ENCODE results near the gene BMERB1.

The BMERB1 gene

GRCh38 chr16:15620611-15621195 is 186.3 kb downstream of the BMERB1 start:
- H3K36me3 ChIP-seq (ENCODE audit: insufficient read depth), result no peaks in the 10 kb centered on the region; the same call in 1 of the 2 replicates
- H3K9ac ChIP-seq, result no peak overlapping the region
- no peak overlapping the region for H2AFZ ChIP-seq (ENCODE audit: low read depth)
- H3K4me2 ChIP-seq, result no peak overlapping the region
- no peak overlapping the region for H3K4me3 ChIP-seq (IDR thresholded peaks at IDR 0.05; ENCODE audit: insufficient read depth, low read depth, low read length)
- no peaks in the 10 kb centered on the region for H3K4me1 ChIP-seq (ENCODE audit: low read depth, poor library complexity, severe bottlenecking)
- no peaks in the 10 kb centered on the region for H4K20me1 ChIP-seq (ENCODE audit: insufficient read depth)
- no peak for TF ChIP-seq CTCF (conservative IDR thresholded peaks at IDR 0.05; ENCODE audit: low read depth, low read length)
- no peaks in the 10 kb centered on the region for H3K79me2 ChIP-seq (ENCODE audit: insufficient read depth, low read depth)
- no peaks in the 10 kb centered on the region for H3K27me3 ChIP-seq (ENCODE audit: insufficient read depth, low read depth)
- no peak overlapping the region for H3K27ac ChIP-seq

GRCh38 chr16:15621456-15621855 is 187.1 kb downstream of the BMERB1 start:
- Histone ChIP-seq H3K27ac (0 out of 2 replicates have a peak overlapping the region, but pooled peaks have one; percentile 1), H3K4me2 (no peak overlapping the region), H4K20me1 (ENCODE audit: insufficient read depth) (no peaks in the 10 kb centered on the region), H3K4me1 (ENCODE audit: low read depth, poor library complexity, severe bottlenecking) (no peaks in the 10 kb centered on the region), H3K4me3 (IDR thresholded peaks at IDR 0.05; ENCODE audit: insufficient read depth, low read depth, low read length) (no peak overlapping the region), H3K27me3 (ENCODE audit: insufficient read depth, low read depth) (no peaks in the 10 kb centered on the region), H3K36me3 (ENCODE audit: insufficient read depth) (no peaks in the 10 kb centered on the region; the same call in 1 of the 2 replicates), H3K9ac (no peak overlapping the region), H3K79me2 (ENCODE audit: insufficient read depth, low read depth) (no peaks in the 10 kb centered on the region), H2AFZ (ENCODE audit: low read depth) (no peak overlapping the region)
- no peak for TF ChIP-seq CTCF (conservative IDR thresholded peaks at IDR 0.05; ENCODE audit: low read depth, low read length)

DNA sequence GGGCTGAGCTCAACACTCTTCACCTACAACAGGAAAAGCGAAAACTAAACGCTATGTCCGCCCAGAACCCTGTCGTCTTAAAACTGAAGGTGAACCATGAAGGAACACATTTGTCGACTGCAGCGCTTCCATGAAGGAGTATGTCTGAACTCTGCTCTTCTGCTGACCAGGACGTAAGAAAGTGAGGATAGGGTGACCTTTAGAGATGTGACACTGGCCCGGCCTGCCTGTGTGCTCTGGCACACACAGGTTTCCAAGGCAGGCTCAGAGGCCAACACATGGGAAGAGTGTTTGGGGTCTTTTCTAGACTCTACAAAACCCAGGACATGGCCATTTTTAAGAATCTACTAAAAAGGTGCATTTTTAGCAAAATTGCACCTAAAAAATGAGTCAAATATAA is 187.5 kb downstream of the BMERB1 start:
- Histone ChIP-seq H3K9ac (no peak overlapping the region), H3K4me2 (no peak overlapping the region), H4K20me1 (ENCODE audit: insufficient read depth) (no peaks in the 10 kb centered on the region), H3K36me3 (ENCODE audit: insufficient read depth) (no peaks in the 10 kb centered on the region; the same call in 1 of the 2 replicates), H3K4me1 (ENCODE audit: low read depth, poor library complexity, severe bottlenecking) (no peaks in the 10 kb centered on the region), H3K79me2 (ENCODE audit: insufficient read depth, low read depth) (no peaks in the 10 kb centered on the region), H3K27ac (no peak overlapping the region), H3K4me3 (IDR thresholded peaks at IDR 0.05; ENCODE audit: insufficient read depth, low read depth, low read length) (no peak overlapping the region), H3K27me3 (ENCODE audit: insufficient read depth, low read depth) (no peaks in the 10 kb centered on the region), H2AFZ (ENCODE audit: low read depth) (no peak overlapping the region)
- no peak for TF ChIP-seq CTCF (conservative IDR thresholded peaks at IDR 0.05; ENCODE audit: low read depth, low read length)

- no peaks in the 10 kb centered on the region for H3K79me2 ChIP-seq (ENCODE audit: insufficient read depth, low read depth)
- TF ChIP-seq CTCF (conservative IDR thresholded peaks at IDR 0.05; ENCODE audit: low read depth, low read length), result no peak
- H4K20me1 ChIP-seq (ENCODE audit: insufficient read depth), result no peaks in the 10 kb centered on the region
- H3K27me3 ChIP-seq (ENCODE audit: insufficient read depth, low read depth), result no peaks in the 10 kb centered on the region
- H3K4me1 ChIP-seq (ENCODE audit: low read depth, poor library complexity, severe bottlenecking), result peaks cover 7% of the 10 kb centered on the region
- H3K27ac ChIP-seq, result no peak overlapping the region
- no peak overlapping the region for H3K4me3 ChIP-seq (IDR thresholded peaks at IDR 0.05; ENCODE audit: insufficient read depth, low read depth, low read length)
- H2AFZ ChIP-seq (ENCODE audit: low read depth), result no peak overlapping the region
- no peaks in the 10 kb centered on the region; the same call in 1 of the 2 replicates for H3K36me3 ChIP-seq (ENCODE audit: insufficient read depth)
- no peak overlapping the region for H3K4me2 ChIP-seq
- H3K9ac ChIP-seq, result no peak overlapping the region
These were observed 197.5 kb downstream of the BMERB1 start for GRCh38 chr16:15631730-15632409.

Measured in KMS-11 (cell line).